HUDEP-2 (cell line): ENCODE measurements around the gene ST8SIA4.
A peak's percentile ranks its signal among the peaks of the same experiment; 100 is the strongest.

Experiments
- DNase-seq, 76 experiments: peaks; one replicate each; lab custom pipeline; 2025; ENCODE audit not compliant: unreplicated experiment in 76 of 76; lab: John Stamatoyannopoulos, UW

The ST8SIA4 gene

DNA sequence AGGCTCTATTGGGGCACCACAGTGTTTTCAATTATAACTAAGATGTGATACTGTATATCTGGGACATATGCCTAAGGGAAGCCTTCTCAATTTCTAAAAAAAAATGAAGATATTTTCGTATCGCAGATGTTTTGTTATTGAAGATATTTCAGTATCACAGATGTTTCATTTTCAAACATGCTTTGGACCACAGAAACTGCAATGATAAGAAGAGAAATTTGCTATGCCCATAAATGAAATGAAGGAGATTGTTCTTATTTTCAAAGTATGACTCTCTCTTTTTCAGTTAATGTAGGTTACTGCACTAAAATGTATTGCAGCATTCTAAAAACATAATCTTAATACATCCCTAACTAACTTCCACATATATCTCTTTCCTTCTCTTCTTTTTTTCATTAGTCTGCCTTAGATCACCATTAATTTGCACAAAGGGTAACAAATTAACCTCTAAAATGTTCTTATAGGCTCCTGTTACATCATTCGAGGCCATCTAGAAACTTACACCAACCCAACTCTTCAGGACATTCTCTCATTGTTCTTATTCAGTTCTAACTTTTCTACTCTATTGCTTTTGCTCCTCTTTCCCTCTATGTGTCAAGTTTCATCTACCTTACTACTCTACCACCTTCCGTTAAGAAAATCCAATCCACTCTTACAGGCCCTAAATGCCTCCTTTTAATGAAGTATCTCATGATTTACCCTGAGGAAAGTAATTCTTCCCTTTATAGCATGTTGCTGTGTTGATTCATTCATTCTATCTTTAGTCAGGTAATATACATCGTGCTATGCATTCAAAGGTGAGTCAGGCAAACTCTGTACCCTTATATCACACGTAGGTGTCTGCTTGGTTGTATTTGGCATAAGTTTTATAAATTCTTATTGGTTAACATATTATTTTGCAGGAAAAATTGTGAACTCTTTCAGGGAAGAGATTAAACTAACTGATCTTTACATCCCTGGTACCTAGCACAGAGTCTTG, 70.5 kb downstream of the ST8SIA4 start:
- no peak for DNase-seq

DNA sequence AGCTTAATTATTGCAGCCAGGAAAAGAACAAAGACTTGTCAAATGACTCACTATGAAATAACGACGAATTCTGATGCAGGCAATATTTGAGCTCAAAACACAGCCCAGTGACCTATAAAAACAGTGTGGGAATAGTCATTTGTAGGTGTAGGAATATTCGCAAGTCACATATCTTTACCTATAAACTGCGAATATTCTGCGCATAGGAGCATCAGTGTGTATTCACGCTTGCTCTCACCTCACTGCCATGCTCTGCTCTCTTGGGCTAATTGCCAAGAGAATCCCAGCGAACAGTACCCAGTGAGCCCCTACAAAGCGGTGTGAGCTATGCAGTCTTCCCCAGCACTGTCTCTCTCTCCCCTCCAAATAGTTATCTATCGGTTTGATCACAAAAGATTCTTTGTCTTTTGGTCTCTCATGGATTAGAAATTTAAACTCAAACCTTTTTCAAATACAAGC, 74.2 kb downstream of the ST8SIA4 start:
- DNase-seq = no peak

DNA sequence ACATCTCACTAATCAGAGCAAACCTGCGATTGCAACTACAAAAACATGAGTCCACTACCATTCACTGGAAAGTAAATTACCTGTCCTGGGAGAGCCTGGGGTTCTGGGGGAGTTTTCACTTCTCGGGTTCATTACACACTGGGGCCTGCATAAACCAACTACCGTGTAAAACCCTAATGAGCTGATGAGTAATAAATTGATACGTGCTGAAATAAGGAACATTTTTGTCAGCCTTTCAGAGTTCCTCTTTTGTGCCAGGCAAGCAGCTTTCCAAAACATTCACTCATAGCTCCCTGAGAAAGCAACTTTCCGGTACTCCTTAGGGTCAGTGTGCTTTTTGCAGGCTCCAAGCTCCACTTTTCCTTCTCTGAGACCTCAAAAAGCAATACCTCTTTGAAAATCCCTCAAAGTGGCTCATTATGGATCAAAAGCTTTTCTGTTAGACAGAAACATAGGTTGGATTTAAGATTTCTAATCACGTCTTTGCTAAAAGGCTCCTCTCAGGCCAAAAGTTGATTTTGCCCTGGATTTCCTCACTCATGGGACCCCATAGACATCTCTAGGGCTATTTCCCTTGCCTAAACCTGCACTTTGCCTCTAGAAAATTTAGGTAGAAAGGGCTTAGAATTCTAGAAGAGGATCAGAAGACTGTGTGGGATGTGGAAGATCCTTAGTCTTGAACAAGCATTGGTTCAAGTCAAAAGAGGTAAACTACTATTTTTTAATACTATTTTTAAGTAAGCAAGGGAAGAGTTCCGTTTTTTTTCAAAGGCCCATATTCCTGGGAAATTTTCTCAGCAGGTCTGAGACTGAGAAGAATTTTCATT, 74.8 kb downstream of the ST8SIA4 start:
- no peak for DNase-seq

DNA sequence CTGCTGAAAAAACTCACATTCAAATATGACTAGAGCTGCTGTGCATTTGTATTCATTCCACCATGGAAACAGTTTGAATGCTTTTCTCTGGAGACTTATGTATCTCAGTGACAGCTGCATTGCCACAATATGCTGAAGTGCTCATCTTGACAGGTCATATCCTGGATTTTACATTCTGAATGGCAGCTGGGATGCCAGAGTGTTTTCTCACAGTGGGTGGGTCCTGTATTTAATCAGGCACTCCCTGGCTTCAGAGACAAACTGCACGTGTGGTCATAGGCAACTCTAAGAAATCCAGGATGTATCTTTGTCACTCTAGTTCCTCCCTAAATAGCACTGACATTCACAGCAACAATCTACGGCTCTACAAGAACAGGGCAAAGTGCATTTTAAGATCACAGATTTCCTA, 75.6 kb downstream of the ST8SIA4 start:
- no peak for DNase-seq

DNA sequence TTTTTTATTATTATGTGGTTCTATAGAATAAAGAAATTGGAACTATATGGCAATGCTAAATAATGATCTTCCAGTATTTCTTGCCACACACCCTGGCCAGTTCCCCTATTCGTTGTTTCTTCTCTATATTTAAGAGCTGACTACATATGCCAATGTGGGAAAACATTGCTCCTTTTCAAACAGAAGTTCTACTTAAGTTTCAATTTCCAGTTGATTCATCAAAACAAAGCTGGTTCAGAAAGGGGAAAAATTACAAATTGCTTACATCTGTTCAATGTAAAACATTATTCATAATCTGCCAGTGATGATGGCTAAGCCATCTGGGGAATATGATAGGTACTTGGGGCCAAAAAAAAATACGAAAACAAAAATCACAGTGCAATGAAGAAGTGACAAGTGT, 76.9 kb downstream of the ST8SIA4 start:
- DNase-seq = no peak

DNA sequence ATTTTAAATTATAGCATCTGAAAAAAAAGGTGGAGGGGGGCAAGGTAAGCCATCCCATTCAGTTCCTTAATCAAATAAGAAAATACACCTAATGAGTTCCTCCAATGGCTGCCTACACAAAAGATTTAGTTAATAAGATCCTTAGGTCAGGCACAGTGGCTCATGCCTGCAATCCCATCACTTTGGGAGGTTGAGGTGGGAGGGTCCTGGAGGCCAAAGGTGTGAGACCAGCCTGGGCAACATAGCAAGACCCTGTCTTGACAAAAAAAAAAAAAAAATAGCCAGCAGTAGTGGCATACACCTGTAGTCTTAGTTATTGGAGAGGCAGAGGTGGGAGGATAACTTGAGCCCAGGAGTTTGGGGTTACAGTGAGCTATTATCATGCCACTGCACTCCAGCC, 78.4 kb downstream of the ST8SIA4 start:
- no peak for DNase-seq

- DNase-seq = no peak
Observed at GRCh38 chr5:100823812-100824211, 79.3 kb downstream of the ST8SIA4 start.

- no peak for DNase-seq
Observed at GRCh38 chr5:100821751-100822150, 81.3 kb downstream of the ST8SIA4 start.

GRCh38 chr5:100818340-100818739, 84.7 kb downstream of the ST8SIA4 start:
- DNase-seq = peak in 1 of 76 experiments; percentile 11

- no peak for DNase-seq
Observed at GRCh38 chr5:100803397-100803796, 99.7 kb downstream of the ST8SIA4 start.

- no peak for DNase-seq
Observed at GRCh38 chr5:100802208-100802607, 100.9 kb downstream of the ST8SIA4 start.

GRCh38 chr5:100800562-100800961, 102.5 kb downstream of the ST8SIA4 start:
- no peak for DNase-seq

- no peak for DNase-seq
Observed at GRCh38 chr5:100799166-100799565, 103.9 kb downstream of the ST8SIA4 start.

GRCh38 chr5:100797861-100798260, 105.2 kb downstream of the ST8SIA4 start:
- no peak for DNase-seq

- no peak for DNase-seq
Observed at GRCh38 chr5:100796851-100797250, 106.2 kb downstream of the ST8SIA4 start.

DNA sequence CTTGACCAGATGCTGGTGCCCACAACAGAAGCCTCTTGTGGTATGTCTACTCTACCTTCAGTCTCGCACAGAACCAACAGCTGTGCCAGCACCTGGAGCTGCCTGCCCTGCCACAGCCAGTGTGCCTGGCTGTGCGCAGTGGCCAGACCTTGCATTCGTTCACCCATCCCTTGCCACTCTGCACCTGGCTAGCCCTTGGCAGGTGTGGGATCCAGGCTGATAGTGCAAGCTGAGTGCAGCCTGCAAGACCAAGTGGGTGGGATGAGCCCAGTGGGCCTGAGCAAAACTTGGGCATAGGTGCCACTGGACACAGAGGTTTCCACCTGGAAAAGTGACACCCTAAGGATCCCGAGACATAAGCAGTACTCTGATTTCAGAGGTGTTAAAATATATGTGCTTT, 108.2 kb downstream of the ST8SIA4 start:
- DNase-seq = no peak

GRCh38 chr5:100794218-100794617, 108.9 kb downstream of the ST8SIA4 start:
- DNase-seq = no peak

- no peak for DNase-seq
Observed at GRCh38 chr5:100792781-100793180, 110.3 kb downstream of the ST8SIA4 start.

DNA sequence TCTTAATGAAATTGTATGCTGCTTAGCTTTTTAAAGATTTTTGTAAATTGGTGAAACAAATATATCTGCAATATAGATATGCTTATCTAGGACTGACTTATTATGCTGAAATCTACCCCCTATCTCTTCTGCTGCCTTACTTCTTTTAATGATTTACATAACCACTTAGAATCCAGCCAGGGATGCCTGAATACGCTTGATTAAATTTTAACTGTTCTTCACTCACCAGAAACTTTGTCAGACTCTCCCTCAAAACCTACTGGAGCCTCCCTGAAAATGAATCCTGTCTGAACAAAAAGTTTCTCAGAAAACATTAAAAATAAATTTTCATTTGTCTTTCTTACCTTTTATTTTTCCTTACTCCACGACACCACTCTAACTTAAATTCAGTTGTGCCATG, 111.7 kb downstream of the ST8SIA4 start:
- peak in 1 of 76 experiments; percentile 27 for DNase-seq

DNA sequence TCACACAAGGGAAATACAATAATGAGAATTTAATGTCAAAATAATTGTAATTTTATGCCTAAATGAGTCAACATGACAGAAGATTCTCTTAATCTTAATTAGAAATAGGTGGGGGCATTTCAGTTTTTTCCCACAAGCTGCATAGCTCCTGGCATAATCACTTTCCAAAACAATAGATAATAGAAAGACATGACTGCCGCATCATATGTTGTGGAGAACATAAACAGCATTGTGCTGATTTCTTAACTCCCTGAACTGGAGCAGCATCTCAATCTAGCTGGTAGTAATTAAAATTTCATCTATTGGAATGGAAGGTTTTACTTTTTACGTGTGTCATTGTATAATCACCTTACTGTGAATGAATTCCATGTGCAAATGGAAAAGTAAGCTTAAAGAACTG, 112.1 kb downstream of the ST8SIA4 start:
- peak in 4 of 76 experiments; percentile 3 to 18 (median 13) for DNase-seq

GRCh38 chr5:100790170-100790665, 112.9 kb downstream of the ST8SIA4 start:
- DNase-seq = peak in 15 of 76 experiments; percentile 2 to 33 (median 10)
